GM13976 (cell line): ENCODE data around the gene CEBPE.

Experiments used
- DNase-seq: peaks from one replicate; pipeline ENCODE4 v3.0.0; 2012; ENCODE audit warnings: low spot score
- in situ Hi-C: fragments of 300-500 bp; cut with MboI; formaldehyde crosslinking; loops from one replicate; pipeline ENCODE4 v1.12.0; 2022; ENCODE audit warnings: low sequenced_read_pairs, mixed read lengths, inconsistent platforms; ENCODE audit not compliant: unreplicated experiment
- TF ChIP-seq, protein P1 (sequence below): IDR thresholded peaks from 2 replicates; pipeline ENCODE4 v1.5.1; 2012; ENCODE audit warnings: borderline replicate concordance, mild to moderate bottlenecking; ENCODE audit not compliant: insufficient read depth; ENCODE audit errors: extremely low read depth, missing control alignments, control extremely low read depth

CEBPE gene

GRCh38 chr14:23162800-23163199 is 43.7 kb upstream of the CEBPE start:
- TF ChIP-seq, protein P1, sequence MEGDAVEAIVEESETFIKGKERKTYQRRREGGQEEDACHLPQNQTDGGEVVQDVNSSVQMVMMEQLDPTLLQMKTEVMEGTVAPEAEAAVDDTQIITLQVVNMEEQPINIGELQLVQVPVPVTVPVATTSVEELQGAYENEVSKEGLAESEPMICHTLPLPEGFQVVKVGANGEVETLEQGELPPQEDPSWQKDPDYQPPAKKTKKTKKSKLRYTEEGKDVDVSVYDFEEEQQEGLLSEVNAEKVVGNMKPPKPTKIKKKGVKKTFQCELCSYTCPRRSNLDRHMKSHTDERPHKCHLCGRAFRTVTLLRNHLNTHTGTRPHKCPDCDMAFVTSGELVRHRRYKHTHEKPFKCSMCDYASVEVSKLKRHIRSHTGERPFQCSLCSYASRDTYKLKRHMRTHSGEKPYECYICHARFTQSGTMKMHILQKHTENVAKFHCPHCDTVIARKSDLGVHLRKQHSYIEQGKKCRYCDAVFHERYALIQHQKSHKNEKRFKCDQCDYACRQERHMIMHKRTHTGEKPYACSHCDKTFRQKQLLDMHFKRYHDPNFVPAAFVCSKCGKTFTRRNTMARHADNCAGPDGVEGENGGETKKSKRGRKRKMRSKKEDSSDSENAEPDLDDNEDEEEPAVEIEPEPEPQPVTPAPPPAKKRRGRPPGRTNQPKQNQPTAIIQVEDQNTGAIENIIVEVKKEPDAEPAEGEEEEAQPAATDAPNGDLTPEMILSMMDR = no peak
- no peak for DNase-seq
- in situ Hi-C loops = no loop called here

DNA sequence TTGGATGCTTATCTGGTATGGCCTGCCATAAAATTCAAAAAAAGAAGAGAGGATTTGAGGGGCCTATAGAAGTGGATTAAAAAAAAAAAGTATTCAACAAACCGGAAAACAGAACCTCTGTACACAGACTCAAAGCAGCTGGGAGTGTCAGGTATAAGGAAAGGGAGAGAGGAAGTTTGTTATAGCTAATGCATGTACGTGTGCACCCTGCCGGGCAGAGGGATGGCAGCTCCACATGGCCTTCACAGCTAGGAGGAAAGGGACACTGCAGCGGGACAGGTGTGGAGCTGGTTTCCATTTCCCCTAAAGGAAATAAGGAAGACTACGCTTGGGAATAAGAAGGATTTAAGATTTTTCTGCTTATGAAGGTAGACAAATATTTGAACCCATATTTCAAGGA is 43.0 kb upstream of the CEBPE start:
- DNase-seq = no peak
- TF ChIP-seq, protein P1 = no peak
- in situ Hi-C loops = no loop called here

DNA sequence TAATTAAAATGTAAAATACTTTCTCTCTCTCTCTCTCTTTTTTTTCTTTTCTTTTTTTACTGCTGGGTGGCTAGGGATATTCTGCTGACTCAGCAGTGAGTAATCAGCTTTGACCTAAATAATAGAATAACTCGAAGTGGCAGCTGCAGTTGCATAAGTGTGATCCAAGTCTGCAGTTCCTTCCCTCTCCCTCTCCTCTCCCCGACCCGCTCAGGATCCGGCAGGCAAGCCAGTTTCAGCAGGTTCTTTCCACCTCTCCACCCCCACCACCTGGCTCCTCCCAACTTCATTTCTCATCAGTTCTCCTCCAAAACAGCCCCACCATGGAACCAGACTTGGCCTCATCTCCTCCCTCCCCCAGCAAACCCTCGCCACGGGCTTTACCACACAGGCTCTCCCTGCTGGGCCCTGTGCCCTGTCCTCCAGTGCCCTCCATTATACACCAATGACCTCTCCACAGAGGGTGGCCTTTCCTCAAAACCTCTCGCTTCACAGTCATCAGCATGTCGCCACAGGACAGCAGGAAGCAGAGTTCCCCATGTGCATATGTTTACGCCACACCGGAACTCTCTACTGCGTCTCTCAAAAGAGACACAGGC is 42.0 kb upstream of the CEBPE start:
- DNase-seq = no peak
- TF ChIP-seq, protein P1 = no peak
- in situ Hi-C loops = no loop called here

- DNase-seq = no peak
- TF ChIP-seq, protein P1 = no peak
- in situ Hi-C loops = no loop called here
These were observed 40.5 kb upstream of the CEBPE start for GRCh38 chr14:23159532-23159931.

DNA sequence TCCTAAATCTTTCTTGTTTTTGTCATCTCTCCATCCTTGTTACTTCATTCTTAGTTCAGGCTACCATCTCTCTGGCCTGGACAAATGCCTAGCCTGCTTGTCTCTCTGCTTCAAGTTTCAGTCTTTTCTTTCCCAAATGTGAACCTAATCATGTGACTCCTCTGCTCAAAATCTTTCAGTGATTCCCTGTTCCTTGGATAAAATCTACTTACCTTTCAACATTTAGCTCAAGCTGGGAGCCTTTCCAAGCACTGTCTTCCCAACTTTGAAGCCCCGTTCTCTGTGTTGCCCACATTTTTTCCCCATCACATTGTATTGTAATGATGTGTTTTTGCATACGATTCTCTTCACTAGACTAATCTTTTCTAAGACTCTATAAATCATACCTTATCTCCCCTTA is 39.7 kb upstream of the CEBPE start:
- in situ Hi-C loops = no loop called here
- TF ChIP-seq, protein P1 = no peak

GRCh38 chr14:23154964-23155587 is 36.0 kb upstream of the CEBPE start:
- DNase-seq = no peak
- in situ Hi-C loops = no loop called here

More for the DNA sequence above, 39.7 kb upstream of the CEBPE start:
- DNase-seq = no peak

More at GRCh38 chr14:23154964-23155587, 36.0 kb upstream of the CEBPE start:
- TF ChIP-seq, protein P1 = no peak
